ENCODE measurements around the gene AOC1.

The AOC1 gene

GRCh38 chr7:150835019-150835418 lies 17.3 kb upstream of the AOC1 start:
- no peak for TF ChIP-seq CTCF (IDR thresholded peaks at IDR 0.05; ENCODE audit: control insufficient read depth, insufficient read depth, low read depth, low read length, missing control alignments)
- no peak overlapping the region for H3K4me3 ChIP-seq (ENCODE audit: control insufficient read depth, low read depth, low read length)
- DNase-seq (ENCODE audit: low read depth), result no peak

GRCh38 chr7:150835702-150836280 lies 16.5 kb upstream of the AOC1 start:
- TF ChIP-seq CTCF (IDR thresholded peaks at IDR 0.05; ENCODE audit: control insufficient read depth, insufficient read depth, low read depth, low read length, missing control alignments), result no peak
- no peak overlapping the region for H3K4me3 ChIP-seq (ENCODE audit: control insufficient read depth, low read depth, low read length)
- DNase-seq (ENCODE audit: low read depth), result no peak

DNA sequence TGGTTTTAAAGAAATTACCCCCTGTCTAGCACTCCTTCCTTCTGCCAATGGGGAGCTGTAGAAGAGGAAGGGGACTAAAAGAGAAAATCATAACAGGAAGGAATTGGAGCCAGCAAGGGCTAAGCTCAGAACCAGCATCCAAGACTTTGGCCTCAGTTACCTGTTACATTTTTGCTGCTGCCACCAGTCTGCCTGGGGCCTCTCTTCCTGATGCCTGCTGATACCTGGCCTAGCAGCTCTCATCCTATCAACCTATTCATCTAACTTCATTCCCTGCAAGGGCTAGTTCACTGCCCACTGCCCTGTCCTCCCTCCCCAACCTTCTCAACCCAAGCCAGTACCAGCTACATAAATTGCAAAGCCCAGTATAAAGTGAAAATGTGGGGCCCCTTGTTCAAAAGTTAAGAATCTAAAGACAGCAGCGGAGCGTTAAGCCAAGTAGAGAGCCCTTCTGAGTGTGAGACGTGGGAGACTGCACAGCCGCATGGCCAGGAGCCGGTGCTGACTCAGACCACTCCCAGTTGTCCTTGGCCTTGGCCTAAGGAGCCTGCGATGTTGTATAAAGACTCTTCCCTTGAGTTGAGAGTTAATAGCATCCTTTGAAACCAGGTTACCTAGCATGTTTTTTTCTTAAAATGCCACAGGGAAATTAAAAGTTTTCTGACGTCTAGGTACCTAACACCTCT lies 13.2 kb upstream of the AOC1 start:
- no peak overlapping the region for H3K4me3 ChIP-seq (ENCODE audit: control insufficient read depth, low read depth, low read length)
- DNase-seq (ENCODE audit: low read depth), result no peak
- TF ChIP-seq CTCF (IDR thresholded peaks at IDR 0.05; ENCODE audit: control insufficient read depth, insufficient read depth, low read depth, low read length, missing control alignments), result no peak

DNA sequence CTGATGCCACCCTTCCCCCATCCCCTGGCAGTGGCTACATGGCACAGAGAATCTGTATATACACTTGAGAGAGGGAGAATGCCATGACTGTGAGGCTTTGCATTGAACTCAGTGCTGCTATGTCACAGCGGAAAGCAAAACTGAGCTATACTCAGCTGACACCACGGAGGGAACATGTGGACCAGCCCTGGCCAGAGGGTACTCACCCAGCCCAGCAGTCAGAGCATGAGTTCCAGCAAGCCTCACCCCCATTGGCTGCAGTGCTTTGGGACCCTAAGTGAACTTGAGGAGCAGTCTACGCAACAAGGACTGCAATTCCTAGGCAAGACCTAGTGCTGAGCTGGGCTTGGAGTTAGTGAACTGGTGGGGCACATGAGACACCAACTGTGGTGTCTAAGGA lies 10.3 kb upstream of the AOC1 start:
- no peak for TF ChIP-seq CTCF (IDR thresholded peaks at IDR 0.05; ENCODE audit: control insufficient read depth, insufficient read depth, low read depth, low read length, missing control alignments)
- no peak for DNase-seq (ENCODE audit: low read depth)
- no peak overlapping the region for H3K4me3 ChIP-seq (ENCODE audit: control insufficient read depth, low read depth, low read length)

DNA sequence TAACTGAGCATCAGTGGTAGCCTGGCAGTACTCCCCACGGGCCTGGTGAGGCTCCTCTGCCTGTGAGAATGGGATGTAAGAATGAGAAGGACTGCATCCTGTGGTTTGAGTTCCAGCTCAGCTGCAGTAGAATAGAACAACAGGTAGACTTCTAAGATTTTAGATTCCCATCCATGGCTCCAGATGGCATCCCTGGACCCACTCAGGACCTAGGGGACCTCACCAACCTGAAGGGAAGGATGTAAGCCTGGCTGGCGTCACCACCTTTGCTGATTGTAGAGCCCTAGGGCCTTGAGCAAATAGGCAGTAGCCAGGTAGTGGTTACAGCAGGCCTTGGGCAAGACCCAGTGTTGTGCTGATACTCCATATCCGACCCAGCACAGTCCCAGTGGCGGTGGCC lies 9.6 kb upstream of the AOC1 start:
- no peak overlapping the region for H3K4me3 ChIP-seq (ENCODE audit: control insufficient read depth, low read depth, low read length)
- no peak for DNase-seq (ENCODE audit: low read depth)
- TF ChIP-seq CTCF (IDR thresholded peaks at IDR 0.05; ENCODE audit: control insufficient read depth, insufficient read depth, low read depth, low read length, missing control alignments), result no peak

GRCh38 chr7:150845421-150845861 lies 6.9 kb upstream of the AOC1 start:
- DNase-seq (ENCODE audit: low read depth), result no peak
- no peak for TF ChIP-seq CTCF (IDR thresholded peaks at IDR 0.05; ENCODE audit: control insufficient read depth, insufficient read depth, low read depth, low read length, missing control alignments)
- H3K4me3 ChIP-seq (ENCODE audit: control insufficient read depth, low read depth, low read length), result no peak overlapping the region
